Tibial artery (tissue), 4 donors: ENCODE measurements around the gene FARP2.
"Not testable (repeated sequence)": the region's sequence is repeated elsewhere in the genome, so short reads cannot be mapped to it uniquely, and the experiment has no call there.

ENCODE experiments used
- DNase-seq, 2 donors: peaks; one replicate each; pipeline ENCODE4 v3.0.0-alpha.2; 2019
- H3K27ac ChIP-seq, 2 donors: fragments of 200-600 bp; sonication (generic) in 1 of 2; 1 replicate in 1 of 2; 2 replicates in 1 of 2; pipeline ENCODE4 v1.5.1; 2018 to 2019; ENCODE audit warnings: mild to moderate bottlenecking in 1 of 2
- H3K27me3 ChIP-seq, 2 donors: fragments of 200-600 bp; sonication (generic) in 1 of 2; one replicate each; pipeline versions ENCODE4 v1.5.1 to v1.6.0; 2016 to 2019
- H3K36me3 ChIP-seq, 3 donors: fragments of 200-600 bp; sonication (generic) in 2 of 3; one replicate each; pipeline ENCODE4 v1.5.1; 2016 to 2019; ENCODE audit warnings: mild to moderate bottlenecking in 2 of 3
- H3K4me1 ChIP-seq, 4 donors: fragments of 200-600 bp; sonication (generic) in 2 of 4; 1 replicate in 3 of 4; 2 replicates in 1 of 4; pipeline ENCODE4 v1.5.1; 2016 to 2019
- H3K4me3 ChIP-seq, 2 donors: fragments of 200-600 bp; sonication (generic) in 1 of 2; 1 replicate in 1 of 2; 2 replicates in 1 of 2; pipeline ENCODE4 v1.5.1; 2018 to 2019; ENCODE audit warnings: mild to moderate bottlenecking in 2 of 2
- H3K9me3 ChIP-seq, 3 donors: fragments of 200-600 bp; sonication (generic) in 1 of 3; one replicate each; pipeline ENCODE4 v1.5.1; 2016 to 2019
- intact Hi-C: fragments of 100-400 bp; cut with DNase I; formaldehyde crosslinking; loops from one replicate; pipeline ENCODE4 v1.15.0; 2023; ENCODE audit warnings: low total_unique reads
- TF ChIP-seq, protein P1 (sequence below), 2 experiments: fragments of 200-600 bp in 1 of 2; fragments of 450-650 bp in 1 of 2; IDR thresholded peaks; one replicate each; pipeline ENCODE4 v1.5.1; 2017 to 2019; ENCODE audit warnings: antibody characterized with exemption in 2 of 2, mild to moderate bottlenecking in 1 of 2, moderate library complexity in 1 of 2

Gene FARP2

DNA sequence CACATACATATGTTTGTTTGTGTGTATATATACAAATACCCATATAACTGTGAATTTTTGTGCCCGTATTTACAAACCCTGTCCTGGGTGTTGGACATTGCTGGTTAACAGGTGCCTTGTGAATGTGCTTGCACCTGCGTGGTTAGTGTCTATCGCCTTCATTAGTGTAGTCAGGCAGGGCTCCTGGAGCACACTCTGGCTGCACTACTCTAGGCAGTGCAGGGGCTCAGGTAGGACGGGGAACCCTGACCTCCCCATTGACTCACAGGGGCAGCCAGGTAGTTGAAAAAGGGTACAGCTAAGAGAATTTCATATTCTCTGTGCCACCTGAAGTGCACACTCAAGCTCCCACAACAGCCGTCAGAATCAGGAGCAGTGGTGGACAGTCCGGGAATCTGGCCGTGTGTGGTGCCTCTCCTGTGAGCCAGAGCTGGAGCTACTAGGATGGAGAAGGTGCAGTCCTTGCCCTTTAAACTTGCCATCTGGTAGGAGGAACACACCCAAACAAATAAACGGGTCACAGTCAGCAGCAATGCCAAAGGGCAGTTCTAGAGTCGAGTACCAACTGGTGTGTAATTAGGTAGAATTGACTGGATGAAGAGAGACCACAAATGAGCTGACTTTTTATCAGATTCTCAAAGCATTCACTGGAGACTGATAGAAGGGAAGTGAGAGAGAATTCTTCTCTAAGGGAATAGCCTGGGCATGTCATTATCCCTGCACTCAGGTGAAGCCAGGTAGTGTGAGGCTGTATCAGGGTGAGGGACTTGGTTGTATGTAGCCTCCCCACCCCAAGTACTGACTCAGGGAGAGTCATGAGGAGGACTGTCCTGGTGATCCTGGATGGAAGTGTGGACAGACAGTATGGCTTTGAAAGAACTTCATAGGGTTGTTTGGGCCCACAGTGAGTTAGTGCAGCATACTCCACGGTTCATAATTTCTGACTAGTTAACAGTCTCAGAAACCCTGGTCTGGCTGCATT is 44.1 kb downstream of the FARP2 start:
- Histone ChIP-seq H3K27ac (no peak overlapping the region), H3K27me3 (no peaks in the 10 kb centered on the region), H3K4me1 (no peaks in the 10 kb centered on the region), H3K4me3 (no peak overlapping the region), H3K36me3 (peaks cover 0 to 12% (median 8%) of the 10 kb centered on the region in 3 donors), H3K9me3 (no peaks in the 10 kb centered on the region)
- no peak for DNase-seq
- intact Hi-C loops = no loop called here
- TF ChIP-seq, protein P1, sequence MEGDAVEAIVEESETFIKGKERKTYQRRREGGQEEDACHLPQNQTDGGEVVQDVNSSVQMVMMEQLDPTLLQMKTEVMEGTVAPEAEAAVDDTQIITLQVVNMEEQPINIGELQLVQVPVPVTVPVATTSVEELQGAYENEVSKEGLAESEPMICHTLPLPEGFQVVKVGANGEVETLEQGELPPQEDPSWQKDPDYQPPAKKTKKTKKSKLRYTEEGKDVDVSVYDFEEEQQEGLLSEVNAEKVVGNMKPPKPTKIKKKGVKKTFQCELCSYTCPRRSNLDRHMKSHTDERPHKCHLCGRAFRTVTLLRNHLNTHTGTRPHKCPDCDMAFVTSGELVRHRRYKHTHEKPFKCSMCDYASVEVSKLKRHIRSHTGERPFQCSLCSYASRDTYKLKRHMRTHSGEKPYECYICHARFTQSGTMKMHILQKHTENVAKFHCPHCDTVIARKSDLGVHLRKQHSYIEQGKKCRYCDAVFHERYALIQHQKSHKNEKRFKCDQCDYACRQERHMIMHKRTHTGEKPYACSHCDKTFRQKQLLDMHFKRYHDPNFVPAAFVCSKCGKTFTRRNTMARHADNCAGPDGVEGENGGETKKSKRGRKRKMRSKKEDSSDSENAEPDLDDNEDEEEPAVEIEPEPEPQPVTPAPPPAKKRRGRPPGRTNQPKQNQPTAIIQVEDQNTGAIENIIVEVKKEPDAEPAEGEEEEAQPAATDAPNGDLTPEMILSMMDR (IDR thresholded peaks at IDR 0.05) = no peak

DNA sequence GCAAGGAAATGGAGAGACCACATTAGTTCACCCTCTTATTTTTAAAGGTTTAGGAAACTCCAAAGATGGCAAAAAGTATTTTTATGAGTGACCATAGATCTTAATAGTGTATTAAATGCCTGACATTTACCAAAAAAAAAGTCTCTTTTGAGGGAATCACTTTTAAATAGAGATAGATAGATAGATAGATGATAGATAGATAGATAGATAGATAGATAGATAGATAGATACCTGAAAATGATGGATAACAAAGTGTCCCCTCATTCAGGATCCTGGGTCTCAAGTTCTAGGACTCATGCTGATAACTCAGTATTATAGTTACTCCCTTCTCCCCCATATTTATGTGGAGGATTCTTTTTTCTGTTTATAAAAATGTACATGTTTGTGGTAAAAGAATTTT is 52.8 kb downstream of the FARP2 start:
- peaks cover 36 to 77% (median 62%) of the 10 kb centered on the region in 3 donors for H3K36me3 ChIP-seq

DNA sequence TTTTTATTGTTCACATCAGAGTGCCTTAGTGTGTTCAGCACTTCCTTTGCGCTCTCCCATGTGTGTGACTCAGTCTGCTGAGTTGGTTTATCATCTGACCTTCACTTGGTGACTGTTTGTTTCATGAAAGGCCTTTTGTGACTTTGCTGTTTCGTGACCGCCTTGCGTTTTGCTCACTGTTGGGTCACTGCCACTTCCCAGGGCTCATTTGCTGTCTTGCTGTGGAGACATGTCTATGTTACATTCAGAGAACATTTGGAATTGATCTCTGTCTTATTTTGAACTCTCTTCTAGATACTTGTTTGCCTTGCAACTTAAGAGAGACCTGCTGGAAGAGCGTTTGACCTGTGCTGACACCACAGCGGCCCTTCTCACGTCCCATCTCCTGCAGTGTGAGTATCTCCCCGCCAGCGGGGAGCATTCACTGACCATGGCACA is 54.7 kb downstream of the FARP2 start:
- Histone ChIP-seq H3K27me3 (no peaks in the 10 kb centered on the region), H3K9me3 (no peaks in the 10 kb centered on the region), H3K27ac (no peak overlapping the region), H3K4me3 (no peak overlapping the region), H3K4me1 (no peaks in the 10 kb centered on the region), H3K36me3 (peaks cover 45 to 90% (median 73%) of the 10 kb centered on the region in 3 donors)
- no peak for DNase-seq
- TF ChIP-seq, protein P1 (IDR thresholded peaks at IDR 0.05) = no peak
- intact Hi-C loops = no loop called here

More for the DNA sequence above, 52.8 kb downstream of the FARP2 start:
- H3K4me1 ChIP-seq = no peaks in the 10 kb centered on the region
- no peak overlapping the region for H3K4me3 ChIP-seq
- TF ChIP-seq, protein P1 (IDR thresholded peaks at IDR 0.05) = no peak
- no peaks in the 10 kb centered on the region for H3K27me3 ChIP-seq
- no peak overlapping the region for H3K27ac ChIP-seq
- H3K9me3 ChIP-seq = no peaks in the 10 kb centered on the region
- DNase-seq = no peak
- intact Hi-C loops = no loop called here

DNA sequence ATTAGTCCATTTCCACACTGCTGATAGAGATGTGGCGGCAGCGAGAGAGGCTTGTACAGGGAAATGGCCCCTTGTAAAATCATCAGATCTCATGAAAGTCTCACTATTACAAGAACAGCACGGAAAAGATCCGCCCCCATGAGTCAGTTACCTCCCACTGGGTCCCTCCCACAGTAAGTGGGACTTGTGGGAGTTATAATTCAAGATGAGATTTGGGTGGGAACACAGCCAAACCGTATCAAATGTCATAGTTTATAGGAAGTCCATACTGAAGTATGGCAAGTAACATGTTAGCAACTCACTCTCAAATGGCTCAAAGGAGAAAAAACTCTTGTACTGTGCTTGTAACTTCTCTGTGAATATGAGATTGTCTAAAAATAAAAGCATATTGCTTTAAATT is 56.1 kb downstream of the FARP2 start:
- Histone ChIP-seq H3K27me3 (no peaks in the 10 kb centered on the region), H3K27ac (no peak overlapping the region), H3K36me3 (peaks cover 45 to 95% (median 84%) of the 10 kb centered on the region in 3 donors), H3K4me1 (no peaks in the 10 kb centered on the region), H3K9me3 (no peaks in the 10 kb centered on the region), H3K4me3 (no peak overlapping the region)
- intact Hi-C loops = no loop called here
- TF ChIP-seq, protein P1 (IDR thresholded peaks at IDR 0.05) = no peak
- DNase-seq = no peak

DNA sequence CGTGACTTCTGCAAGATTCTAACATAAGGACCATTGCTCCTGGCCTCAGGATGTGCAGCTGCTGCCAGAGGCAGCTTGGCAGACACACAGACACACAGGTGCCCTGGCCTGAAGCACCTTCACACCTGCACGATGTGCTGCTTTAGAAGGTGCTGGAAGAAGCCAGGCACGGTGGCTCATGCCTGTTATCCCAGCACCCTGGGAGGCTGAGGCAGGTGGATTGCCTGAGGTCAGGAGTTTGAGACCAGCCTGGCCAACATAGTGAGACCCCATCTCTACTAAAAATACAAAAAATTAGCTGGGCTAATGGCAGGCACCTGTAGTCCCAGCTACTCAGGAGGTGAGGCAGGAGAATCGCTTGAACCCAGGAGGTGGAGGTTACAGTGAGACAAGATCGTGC is 57.4 kb downstream of the FARP2 start:
- H3K27ac ChIP-seq, intact Hi-C loops: not testable (repeated sequence)
- peaks cover 40 to 97% (median 90%) of the 10 kb centered on the region in 3 donors for H3K36me3 ChIP-seq

DNA sequence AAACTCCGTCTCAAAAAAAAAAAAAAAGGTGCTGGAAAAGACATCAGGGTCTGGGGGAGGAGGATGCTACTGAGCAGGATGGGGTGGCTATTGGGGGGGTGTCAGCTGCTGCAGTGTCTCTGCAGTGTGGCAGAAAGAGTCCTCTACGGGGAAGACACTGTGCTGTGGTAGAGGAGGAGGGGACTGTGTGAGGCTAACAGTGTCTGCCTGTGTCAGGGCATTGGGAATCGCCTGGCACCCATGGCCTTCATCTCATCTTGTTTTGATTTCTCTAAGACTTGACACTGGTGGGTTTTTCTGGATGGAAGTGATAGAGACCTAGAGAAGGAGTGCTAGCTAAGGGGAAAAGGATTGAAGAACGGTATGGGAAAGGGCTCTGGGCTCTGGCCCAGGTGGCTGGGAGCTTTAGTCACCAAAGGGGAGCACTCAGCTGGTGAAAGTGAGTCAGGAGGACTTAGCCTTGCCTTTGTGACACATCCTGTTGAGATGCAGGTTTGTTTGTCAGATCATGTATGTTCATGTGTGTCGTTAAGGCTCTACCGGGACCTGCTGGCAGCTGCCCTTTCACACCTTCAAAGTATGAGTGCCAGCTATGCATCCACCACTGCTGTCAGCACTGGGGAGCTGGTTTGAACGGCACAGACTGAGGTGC is 58.0 kb downstream of the FARP2 start:
- no peak overlapping the region for H3K27ac ChIP-seq
- H3K27me3 ChIP-seq = no peaks in the 10 kb centered on the region
- no peaks in the 10 kb centered on the region for H3K4me1 ChIP-seq
- H3K36me3 ChIP-seq = peaks cover 40 to 99% (median 94%) of the 10 kb centered on the region in 3 donors
- no peak for DNase-seq
- intact Hi-C loops = no loop called here
- TF ChIP-seq, protein P1 (IDR thresholded peaks at IDR 0.05) = no peak
- H3K9me3 ChIP-seq = no peaks in the 10 kb centered on the region
- no peak overlapping the region for H3K4me3 ChIP-seq

More for the DNA sequence above, 57.4 kb downstream of the FARP2 start:
- H3K27me3 ChIP-seq, H3K9me3 ChIP-seq, DNase-seq, H3K4me1 ChIP-seq, H3K4me3 ChIP-seq: not testable (repeated sequence)
